ENCODE results near the gene DGKQ.
"Not testable (repeated sequence)": the region's sequence is repeated elsewhere in the genome, so short reads cannot be mapped to it uniquely, and the experiment has no call there.

DGKQ gene

DNA sequence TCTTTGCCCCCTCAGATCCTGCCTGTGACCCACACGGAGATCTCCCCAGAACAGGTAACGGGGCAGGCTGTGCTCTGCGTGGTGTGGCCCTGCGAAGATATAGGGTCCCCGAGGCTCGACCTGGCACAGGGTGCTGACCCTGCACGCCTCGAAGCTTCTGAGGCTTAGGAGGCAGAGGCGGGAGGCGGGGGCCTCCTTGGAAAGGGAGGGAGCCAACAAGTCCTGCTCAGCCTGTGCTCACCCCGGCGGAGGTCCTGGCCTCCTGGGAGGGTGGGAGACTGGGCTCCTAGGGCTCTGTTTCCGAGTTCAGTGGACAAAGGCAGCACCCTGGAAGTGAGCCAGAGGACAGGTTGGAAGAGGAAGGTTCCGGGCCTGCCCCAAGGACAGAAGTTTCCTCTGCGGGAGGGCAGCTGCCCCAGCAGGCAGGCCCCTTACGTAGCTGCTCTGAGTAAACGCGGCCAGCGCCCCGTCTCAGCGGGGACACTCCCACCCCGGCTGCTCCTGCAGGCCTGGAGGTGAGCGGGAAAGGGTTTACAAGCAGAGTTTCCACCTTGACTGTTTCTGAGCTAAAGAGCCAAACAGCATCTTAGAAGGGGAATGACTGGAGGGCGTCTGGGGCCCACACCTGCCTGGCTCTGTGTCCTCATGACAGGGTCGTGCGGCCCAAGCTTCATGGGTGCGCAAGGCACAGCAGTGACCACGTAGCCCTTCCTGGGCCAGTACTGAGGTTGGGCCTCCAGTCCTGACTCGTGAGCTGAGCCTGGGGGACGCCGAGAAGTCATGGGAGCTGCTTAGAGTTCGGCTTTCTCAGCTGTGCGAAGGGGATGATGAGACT is 25.1 kb downstream of the DGKQ start:
- no peak for DNase-seq

DNA sequence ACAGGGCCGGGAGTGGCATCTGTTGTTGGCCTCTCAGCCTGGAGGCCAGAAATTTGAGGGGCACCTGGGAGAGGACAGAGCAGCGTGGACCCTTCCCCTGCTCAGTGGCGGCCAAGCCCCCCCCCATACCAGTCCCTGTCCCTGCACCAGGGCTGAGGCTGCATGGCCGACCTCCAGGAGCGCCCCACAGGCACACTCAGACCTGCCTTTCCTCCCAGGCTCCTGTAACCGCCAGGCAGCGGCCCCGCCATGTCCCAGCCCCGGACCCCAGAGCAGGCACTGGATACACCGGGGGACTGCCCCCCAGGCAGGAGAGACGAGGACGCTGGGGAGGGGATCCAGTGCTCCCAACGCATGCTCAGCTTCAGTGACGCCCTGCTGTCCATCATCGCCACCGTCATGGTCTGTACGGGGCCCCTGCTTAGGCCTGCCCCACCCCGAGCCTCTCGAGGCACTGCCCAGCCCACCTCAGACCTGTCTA is 25.8 kb downstream of the DGKQ start:
- DNase-seq: no peak

DNA sequence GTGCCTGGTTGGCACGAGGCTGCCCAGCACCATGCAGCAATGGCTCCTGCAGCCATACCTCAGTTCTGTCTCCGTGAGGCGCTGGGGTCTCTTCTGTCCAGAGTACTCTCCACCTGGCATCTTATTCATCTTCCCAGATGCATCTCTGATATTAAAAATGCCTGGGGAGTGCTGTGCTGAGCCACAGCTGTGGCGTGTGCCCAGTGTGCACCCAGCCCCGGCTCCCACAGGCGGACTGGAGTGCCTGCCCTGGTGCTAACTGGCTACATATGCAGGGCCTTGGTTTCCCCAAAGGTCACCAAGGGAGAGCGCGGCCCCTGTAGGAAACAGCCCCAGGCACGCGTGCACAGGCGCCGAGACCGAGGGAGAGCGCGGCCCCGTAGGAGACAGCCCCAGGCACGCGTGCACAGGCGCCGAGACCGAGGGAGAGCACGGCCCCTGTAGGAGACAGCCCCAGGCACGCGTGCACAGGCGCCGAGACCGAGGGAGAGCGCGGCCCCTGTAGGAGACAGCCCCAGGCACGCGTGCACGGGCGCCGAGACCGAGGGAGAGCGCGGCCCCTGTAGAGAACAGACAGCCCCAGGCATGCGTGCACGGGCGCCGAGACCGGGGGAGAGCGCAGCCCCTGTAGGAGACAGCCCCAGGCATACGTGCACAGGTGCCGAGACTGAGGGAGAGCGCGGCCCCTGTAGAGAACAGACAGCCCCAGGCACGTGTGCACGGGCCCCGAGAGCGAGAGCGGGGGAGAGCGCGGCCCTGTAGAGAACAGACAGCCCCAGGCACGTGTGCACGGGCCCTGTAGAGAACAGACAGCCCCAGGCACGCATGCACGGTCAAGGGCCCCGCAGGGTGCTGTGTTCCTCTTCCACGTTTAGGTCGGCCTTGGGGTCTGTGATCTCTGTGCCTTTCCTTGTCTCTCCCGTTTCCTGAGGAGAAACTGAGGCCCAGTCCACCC is 26.6 kb downstream of the DGKQ start:
- DNase-seq: no peak

DNA sequence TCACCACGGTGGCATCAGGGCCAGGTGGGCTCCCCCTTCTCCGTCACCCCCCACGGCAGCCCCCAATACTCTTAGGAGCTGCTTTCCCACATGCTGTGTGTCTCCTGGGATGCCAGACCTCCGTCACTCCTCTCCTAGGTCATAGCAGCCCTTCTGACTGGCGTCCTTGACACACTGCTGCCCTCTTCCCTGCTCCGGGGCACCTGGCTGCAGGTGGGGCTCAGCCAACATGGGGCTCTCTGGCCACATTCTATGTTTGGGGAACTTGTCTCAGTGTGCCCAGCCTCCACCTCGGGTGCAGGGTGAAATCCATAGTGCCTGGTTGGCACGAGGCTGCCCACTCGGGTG is 27.3 kb downstream of the DGKQ start:
- no peak for DNase-seq

DNA sequence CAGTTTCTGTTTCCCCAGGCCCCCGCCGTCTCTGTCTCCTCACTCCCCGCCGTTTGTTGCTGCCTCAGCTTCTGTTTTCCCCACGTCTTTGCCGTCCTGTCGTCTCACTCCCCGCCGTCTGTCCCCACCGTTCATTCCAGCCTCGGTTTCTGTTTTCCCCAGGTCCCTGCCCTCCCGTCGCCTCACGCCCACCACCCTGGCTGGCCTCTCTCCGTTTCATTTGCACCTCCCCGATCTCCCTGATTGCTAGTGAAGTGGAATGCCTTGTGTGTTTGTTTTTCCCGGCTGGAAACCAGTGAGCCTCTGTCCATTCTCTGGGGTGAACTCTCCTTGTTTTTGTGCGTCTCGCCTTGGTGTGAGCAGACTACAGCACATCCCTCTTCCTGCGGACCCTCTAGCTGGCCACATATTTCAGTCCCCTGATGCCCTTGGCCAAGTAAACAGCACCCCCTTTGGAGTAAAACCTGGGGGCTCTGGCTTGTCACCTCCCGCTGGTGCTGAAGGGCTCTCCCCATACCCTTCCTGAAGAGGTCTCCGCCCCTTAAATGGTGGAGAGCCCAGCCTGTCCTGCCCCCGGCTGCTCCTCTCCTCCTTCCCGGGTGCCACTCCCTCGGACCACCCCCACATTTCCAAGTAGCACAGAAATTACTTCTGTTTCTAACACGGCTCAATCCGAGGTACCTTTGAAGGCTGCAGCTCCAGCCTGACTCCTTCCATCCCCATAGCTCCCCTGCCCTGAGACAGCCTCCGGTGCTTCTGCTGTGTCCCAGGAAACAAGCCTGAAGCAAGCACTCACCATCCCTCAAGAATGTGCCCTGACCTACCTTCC is 27.9 kb downstream of the DGKQ start:
- DNase-seq: no peak

DNA sequence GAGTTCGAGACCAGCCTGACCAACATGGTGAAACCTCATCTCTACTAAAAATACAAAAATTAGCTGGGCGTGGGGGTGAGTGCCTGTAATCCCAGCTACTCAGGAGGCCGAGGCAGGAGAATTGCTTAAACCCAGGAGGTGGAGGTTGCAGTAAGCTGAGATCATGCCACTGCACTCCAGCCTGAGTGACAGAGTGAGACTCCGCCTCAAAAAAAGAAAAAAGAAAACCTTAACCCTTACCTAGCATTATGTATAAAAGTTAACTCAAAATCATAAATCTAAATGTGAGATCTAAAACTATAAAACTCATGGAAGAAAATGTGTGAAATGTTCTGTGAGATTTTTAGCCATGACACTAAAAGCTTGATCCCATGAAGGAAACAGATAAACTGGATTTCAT is 33.9 kb downstream of the DGKQ start:
- DNase-seq: not testable (repeated sequence)

DNA sequence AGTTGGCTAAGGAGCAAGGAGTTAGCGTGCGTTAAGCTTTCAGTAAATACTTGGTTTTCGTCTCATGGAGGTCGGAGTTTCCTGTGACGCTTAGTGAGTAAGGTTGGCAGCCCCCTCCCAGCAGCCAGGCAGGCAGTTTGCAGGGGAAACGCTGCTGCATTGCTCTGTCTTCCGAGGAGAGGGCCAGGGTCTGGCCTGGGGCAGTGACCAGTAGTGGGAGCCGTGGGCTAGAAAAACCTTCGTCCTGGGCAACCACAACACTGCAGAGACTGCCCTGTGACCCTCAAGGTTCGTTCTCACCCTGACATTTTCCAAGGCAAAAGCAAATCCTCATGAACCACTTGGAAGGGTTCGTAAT is 40.7 kb downstream of the DGKQ start:
- no peak for DNase-seq

DNA sequence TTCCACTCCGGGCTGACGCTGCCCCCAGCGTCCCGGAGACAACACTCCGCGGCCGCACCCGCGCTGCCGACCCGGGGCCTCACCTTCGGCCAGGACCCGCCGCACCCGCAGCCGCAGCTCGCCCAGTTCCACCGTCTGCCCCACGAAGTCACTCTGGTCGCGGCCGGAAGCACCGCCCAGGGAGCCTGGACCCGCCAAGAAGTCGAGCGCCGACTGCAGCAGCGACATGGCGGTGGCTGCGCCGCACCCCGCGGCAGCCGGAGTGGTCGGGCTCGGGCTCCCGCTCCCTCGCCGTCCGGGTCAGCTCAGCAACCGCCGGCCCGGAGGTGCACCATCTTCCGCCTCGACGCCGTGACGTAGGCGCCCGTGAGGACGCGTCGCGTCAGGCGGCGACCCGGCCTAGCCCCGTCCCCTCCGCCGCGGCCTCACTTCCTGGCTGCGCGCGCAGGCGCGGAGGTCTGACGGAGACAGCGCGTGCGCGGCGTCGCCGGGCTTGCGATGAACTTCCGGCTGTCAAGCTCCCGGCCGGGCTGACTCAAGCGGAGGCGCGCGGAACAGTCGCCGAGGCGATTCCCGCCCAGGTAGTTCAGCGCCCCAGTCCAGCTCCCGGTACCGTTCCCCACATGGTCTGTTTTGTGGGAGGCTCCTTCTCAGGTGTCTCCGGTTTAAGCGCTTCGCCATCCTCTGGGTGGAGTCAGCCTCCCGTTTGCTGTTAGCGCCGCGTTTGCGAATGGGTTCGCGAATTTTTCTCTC is 41.2 kb downstream of the DGKQ start, which contains the start of the genes GAK and TMEM175:
Gene GAK (minus strand): TSS at position 357 of the 753 bp plus-strand sequence. CDS start 129 bp downstream, at position 228.
Gene TMEM175 (plus strand): TSS at position 501 of the 753 bp plus-strand sequence. CDS start 15,280 bp downstream, outside the sequence.
- DNase-seq: peak; percentile 95

DNA sequence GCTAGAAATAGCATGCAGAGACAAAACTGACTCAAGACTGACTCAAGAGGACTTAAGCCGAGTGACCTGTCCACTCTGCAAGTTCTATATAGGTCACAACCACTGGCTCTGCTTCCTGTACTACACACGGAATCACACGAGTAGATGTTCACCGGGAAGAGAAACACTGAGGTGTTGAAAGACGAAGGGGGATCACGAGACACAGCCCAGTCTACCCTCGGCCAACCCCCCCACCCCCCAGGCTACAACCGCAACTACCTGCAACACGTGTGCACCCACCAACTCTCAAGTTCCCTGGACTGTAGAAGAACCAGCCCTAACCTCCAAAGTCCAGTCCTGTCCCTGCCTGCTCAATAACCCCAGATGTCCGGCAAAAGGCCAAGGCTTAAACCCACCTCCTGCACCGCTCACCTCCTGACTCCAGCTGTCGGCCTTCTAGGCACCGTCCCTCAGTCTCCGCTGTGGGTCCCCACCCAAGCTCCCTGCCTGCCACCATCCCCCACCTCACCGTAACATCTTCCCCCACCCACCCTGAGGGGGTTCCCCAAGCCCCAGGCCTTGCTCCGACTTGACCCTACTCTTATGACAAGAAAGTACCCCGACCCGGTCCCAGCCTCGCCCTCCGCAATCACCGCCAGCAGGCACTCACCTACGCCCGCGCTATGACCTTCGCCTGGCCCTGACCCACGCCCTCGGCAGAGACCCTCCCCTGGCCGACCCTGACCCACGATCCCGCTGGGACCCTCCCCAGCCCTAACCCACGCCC is 42.0 kb downstream of the DGKQ start:
- DNase-seq: peak; percentile 12

DNA sequence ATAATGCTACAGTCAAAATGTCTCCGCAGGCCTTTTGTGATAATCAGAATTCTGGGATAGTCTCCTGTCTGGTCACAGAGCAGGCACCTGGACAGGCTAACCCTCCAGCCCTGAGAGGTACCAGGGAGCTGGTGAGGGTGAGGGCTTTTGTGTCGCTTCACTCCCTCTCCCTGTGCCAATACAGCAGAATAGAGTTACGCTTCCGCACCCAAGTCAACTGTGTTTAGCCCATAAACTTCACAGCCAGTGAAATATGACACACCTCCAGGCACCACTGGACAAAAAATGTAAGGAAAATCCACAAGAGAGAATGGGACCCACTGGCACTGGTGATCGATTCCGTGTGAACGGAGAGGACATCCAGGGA is 42.6 kb downstream of the DGKQ start:
- DNase-seq: no peak

DNA sequence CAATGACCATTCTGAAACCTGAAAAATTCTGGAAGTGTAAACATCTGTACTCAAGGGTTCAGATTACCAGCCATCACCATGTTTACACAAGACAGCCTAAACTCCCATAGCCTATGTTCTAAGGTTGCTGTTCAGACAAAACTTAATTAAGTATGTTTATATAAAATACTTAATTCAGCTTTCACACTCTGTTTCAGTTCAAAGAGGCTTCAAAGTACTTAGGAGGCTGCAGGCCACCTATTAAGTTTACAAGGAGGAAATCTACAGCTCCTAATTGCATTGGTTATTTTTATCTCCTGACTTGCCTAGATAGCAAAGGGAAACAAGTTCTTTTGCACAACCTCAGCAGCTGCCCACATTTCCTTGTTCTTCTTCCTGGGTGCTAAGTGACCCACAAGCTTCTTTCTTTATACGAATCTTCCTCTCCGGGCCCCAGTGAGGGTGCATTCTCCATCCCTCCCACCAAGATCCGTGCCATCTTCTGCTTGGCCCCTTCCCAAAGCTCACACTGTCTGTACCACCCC is 43.3 kb downstream of the DGKQ start:
- DNase-seq: no peak

DNA sequence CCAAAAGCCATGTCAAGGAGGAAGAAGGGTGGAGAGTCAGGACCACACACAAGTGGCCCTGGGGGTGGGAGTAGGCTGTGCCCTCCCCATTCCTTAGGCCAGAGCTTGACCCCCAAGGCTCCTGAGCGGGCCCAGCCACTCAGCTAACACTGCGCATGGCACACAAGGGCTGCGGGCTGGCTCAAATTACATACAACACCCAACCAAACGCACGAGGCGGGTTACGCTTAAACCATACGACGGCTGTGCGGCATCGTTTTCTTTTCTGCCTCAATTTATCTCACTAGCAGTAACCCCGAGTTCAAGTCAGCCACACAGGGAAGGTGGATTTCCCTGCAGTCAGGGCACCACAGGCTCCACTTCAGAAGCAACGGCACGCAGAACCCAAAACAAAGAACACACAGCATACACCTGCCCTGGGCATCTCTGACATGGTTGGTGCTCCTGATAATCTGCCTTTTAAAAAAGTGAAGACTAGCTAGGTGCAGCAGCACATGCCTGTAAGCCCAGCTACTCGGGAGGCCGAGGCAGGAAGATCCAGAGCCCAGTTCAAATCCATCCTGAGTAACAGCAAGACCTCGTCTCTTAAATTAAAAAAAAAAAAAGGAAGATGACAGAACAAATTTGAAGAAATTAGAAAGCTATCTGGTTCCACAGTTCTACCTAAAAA is 44.1 kb downstream of the DGKQ start:
- DNase-seq: no peak

DNA sequence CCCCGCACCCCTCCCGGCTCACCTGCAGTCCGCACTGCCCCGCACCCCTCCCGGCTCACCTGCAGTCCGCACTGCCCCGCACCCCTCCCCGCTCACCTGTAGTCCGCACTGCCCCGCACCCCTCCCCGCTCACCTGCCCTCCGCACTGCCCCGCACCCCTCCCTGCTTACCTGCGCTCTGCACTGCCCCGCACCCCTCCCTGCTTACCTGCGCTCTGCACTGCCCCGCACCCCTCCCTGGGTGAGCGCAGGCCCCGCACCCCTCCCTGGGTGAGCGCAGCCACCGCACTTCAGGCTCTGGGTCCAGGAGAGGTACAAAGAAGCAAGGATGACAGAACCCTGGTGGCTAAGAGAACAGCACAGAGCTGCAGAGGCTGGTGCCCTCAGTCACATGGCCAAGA is 45.8 kb downstream of the DGKQ start:
- DNase-seq: not testable (repeated sequence)

DNA sequence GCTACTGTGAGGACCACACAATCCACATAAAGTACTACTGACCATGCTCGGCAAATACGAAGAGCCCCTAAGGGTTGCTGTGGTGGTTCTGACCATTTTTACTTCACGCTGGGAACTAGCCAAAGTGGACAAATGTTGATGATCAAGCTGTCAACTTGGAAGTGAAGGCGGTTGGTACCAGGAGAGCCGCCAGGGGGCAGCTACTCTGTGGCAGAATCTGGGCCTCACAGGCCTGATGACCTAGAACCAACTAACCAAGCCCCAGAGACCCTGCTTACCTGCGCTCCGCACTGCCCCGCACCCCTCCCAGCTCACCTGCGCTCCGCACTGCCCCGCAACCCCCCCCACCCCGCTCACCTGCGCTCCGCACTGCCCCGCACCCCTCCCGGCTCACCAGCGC is 46.8 kb downstream of the DGKQ start:
- DNase-seq: no peak

DNA sequence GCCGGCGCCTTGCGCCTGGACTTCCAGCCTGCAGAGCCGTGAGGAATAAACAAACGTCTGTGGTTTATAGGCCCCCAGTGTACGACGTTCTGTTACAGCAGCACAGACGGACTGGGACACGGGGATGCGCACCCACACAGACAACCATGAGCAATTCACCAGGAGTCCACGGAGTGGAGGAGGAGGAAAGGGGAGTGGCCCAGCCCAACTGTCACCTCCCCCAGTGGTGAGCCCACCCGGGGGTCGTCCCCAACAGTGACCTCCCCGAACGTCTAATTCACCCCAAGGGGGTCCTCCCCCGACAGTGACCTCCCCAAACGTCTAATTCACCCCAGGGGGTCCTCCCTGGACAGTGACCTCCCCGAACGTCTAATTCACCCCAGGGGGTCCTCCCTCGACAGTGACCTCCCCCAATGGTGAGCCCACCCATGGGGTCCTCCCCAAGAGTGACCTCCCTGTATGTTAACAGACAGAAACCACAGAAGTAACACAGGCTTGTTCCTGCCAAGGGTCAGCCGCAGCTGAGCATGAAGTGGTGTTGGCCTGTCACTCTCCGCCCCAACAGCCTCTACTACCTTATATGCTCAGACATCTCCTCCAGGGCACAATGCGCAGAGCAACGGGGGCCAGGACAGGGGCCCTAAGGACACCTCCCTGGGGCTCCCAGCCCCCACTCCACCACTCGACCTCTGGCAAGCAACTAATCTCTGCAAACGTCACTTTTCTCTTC is 47.4 kb downstream of the DGKQ start:
- DNase-seq: no peak

DNA sequence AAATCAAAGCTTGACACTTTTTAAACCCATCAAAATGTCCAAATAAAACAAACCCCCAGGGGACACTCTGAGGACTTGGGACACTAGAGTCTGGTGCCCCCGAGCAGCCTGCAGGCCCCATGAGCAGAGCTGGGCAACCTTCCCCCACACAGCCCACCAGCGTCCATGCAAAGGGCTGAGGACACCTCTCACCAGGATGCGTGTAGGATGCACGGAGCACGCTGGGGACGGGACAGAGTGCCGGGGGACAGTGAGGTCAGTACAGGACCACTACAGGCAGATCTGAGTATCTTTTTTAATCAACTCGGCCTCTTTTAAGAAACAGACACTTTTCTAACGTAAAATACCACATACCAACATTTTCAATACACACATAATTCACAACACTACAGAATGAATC is 48.2 kb downstream of the DGKQ start:
- DNase-seq: no peak

DNA sequence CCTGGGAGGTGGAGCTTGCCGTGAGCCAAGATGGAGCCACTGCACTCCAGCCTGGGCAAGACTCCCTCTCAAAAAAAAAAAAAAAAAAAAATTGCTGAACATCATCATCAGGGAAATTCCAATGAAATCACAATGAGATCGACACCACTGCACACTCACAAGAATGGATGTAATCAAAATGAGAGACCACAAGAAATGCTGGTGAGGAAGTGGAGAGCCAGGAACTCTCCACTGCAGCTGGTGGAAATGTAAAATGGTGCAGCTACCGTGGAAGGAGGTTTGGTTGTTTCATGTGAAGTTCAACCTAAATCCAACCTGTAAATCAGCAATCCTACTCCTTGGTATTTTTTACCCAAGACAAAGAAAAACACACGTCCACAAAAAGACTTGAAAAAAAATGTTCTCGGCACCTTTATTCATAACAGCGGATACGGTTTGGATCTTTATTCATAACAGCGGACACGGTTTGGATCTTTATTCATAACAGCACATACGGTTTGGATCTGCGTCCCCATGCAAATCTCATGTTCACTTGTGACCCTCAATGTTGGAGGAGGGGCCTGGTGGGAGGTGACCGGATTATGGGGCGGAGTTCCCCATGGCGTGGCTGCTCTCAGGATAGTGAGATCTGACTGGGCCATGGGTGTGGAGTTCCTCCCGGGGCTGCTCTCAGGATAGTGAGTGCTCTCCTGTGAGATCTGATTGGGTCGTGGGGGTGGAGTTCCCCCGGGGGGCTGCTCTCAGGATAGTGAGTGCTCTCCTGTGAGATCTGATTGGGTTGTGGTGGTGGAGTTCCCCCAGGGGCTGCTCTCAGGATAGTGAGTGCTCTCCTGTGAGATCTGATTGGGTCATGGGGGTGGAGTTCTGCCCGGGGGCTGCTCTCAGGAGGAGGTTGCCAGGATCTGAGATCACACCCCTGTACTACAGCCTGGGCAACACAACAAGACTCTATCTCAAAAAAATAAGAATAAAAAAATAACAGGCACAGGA is 49.0 kb downstream of the DGKQ start:
- DNase-seq: no peak

DNA sequence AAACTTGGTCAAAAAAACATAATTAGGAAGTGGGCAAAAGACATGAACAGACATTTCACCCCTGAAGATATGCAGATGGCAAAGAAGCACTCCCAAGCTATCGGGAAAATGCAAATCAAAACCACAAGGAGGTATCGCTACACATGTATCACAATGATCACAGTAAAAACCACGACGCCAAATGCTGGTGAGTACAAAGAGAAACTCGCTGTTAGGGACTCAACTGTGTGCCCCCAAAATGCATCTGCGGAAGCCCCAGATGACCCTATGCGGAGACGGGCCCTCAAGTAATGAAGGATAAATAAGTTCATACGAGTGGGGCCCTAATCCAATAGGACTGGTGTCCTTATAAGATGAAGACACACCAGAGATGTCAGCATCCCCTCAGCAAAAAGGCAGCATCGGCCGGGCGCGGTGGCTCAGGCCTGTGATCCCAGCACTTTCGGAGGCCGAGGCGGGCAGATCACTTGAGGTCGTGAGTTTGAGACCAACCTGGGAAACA is 51.5 kb downstream of the DGKQ start:
- DNase-seq: no peak

Data from activated gamma-delta T cell treated with Interleukin-2 at 50 U/mL for 16 hours (primary cell).